OCI-LY7 (cell line): ENCODE results near the gene SOWAHA. TPM values are rescaled to one million over a fixed set of nuclear protein-coding genes. Genes with fewer than 3 reads are reported as not detected.

Experiments used
- BruUV-seq: library from RNA; stranded (reverse); fragments of 400-500 nt; replicated peaks from 2 replicates; lab custom pipeline; 2021; lab: Mats Ljungman, UMichigan
- CTCF ChIA-PET: fragments of 300-600 bp; sonication (Branson Sonifier 250); formaldehyde crosslinking; loops from one replicate; lab custom pipeline; 2022; ENCODE audit warnings: antibody characterized with exemption; ENCODE audit not compliant: unreplicated experiment; lab: Charles Lee
- POLR2A ChIA-PET: fragments of 300-600 bp; sonication (Branson Sonifier 250); formaldehyde crosslinking; loops from one replicate; lab custom pipeline; 2022; ENCODE audit warnings: antibody characterized with exemption; lab: Charles Lee
- DNase-seq: peaks from one replicate; pipeline ENCODE4 v3.0.0-alpha.2; 2015; ENCODE audit warnings: low spot score
- H2AFZ ChIP-seq: fragments of 200-600 bp; sonication (generic), shearing (Covaris generic); 2 replicates; pipeline ENCODE4 v1.6.1; 2014; ENCODE audit warnings: mild to moderate bottlenecking, antibody characterized with exemption, low read length, moderate library complexity
- H3K27ac ChIP-seq: fragments of 200-600 bp; sonication (generic); 2 replicates; pipeline ENCODE4 v1.5.1; 2014; ENCODE audit warnings: mixed run types, low read depth, mild to moderate bottlenecking, moderate library complexity, low read length, inconsistent platforms; ENCODE audit not compliant: poor library complexity, severe bottlenecking
- H3K36me3 ChIP-seq: fragments of 200-600 bp; sonication (generic); 2 replicates; pipeline ENCODE4 v1.6.1; 2014; ENCODE audit warnings: mild to moderate bottlenecking, antibody characterized with exemption, low read length, moderate library complexity, mixed read lengths; ENCODE audit not compliant: insufficient read depth
- H3K4me1 ChIP-seq: fragments of 200-600 bp; sonication (generic); 2 replicates; pipeline ENCODE4 v1.5.1; 2014; ENCODE audit warnings: mild to moderate bottlenecking, low read length; ENCODE audit not compliant: insufficient read depth, poor library complexity, severe bottlenecking
- H3K4me2 ChIP-seq: fragments of 200-600 bp; sonication (generic); 2 replicates; pipeline ENCODE4 v1.6.1; 2014; ENCODE audit warnings: mild to moderate bottlenecking, low read length
- H3K4me3 ChIP-seq: fragments of 200-600 bp; sonication (generic); 2 replicates; pipeline ENCODE4 v1.5.1; 2014; ENCODE audit warnings: mild to moderate bottlenecking, low read depth, low read length; ENCODE audit not compliant: poor library complexity, severe bottlenecking
- H3K79me2 ChIP-seq: fragments of 200-600 bp; sonication (generic); 2 replicates; pipeline ENCODE4 v1.6.1; 2016; ENCODE audit warnings: low read depth, mild to moderate bottlenecking, low read length, moderate library complexity, mixed read lengths; ENCODE audit not compliant: insufficient read depth
- H3K9me2 ChIP-seq: fragments of 200-600 bp; sonication (generic); 2 replicates; pipeline ENCODE4 v1.6.1; 2016; ENCODE audit warnings: mild to moderate bottlenecking, low read length, mixed read lengths; ENCODE audit not compliant: insufficient read depth
- H3K9me3 ChIP-seq: fragments of 200-600 bp; sonication (generic); 2 replicates; pipeline ENCODE4 v1.6.1; 2014; ENCODE audit warnings: mild to moderate bottlenecking, mixed run types, low read length, mixed read lengths
- H4K20me1 ChIP-seq: fragments of 200-600 bp; sonication (generic); 2 replicates; pipeline ENCODE4 v1.6.1; 2014; ENCODE audit warnings: mild to moderate bottlenecking, antibody characterized with exemption, low read length, moderate library complexity, mixed read lengths; ENCODE audit not compliant: insufficient read depth
- CTCF ChIP-seq: fragments of 200-600 bp; sonication (generic); conservative IDR thresholded peaks from 2 replicates; pipeline ENCODE4 v1.5.1; 2014; ENCODE audit warnings: mild to moderate bottlenecking, antibody characterized with exemption, low read length, moderate library complexity, mixed read lengths
- EZH2phosphoT487 ChIP-seq: fragments of 200-600 bp; sonication (generic); IDR thresholded peaks from 2 replicates; pipeline ENCODE4 v1.6.1; 2018; ENCODE audit warnings: low read depth, borderline replicate concordance, mild to moderate bottlenecking, mixed run types, antibody characterized with exemption, low read length, moderate library complexity, mixed read lengths
- intact Hi-C: fragments of 100-400 bp; cut with micrococcal nuclease; formaldehyde crosslinking; loops from one replicate; pipeline ENCODE4 v1.10.0; 2022; ENCODE audit not compliant: unreplicated experiment
- total RNA-seq, 2 experiments: library from RNA; depleted of rRNA in 1 of 2; stranded (reverse); fragments of >200 nt in 1 of 2; shearing (Covaris generic) in 1 of 2; gene quantifications; 2 replicates each; pipeline ENCODE4 v1.2.3, GENCODE V29; 2014 to 2022

SOWAHA gene
- total RNA-seq, 2 experiments from 2014 or later: not detected

GRCh38 chr5:132836852-132837251 lies 23.8 kb downstream of the SOWAHA start:
- no peak overlapping the region for H2AFZ ChIP-seq
- H3K4me1 ChIP-seq: no peaks in the 10 kb centered on the region
- H3K4me3 ChIP-seq: no peak overlapping the region
- CTCF ChIA-PET: no interaction called here
- H3K9me3 ChIP-seq: no peaks in the 10 kb centered on the region
- no peaks in the 10 kb centered on the region for H3K9me2 ChIP-seq
- H4K20me1 ChIP-seq: no peaks in the 10 kb centered on the region
- H3K36me3 ChIP-seq: no peaks in the 10 kb centered on the region
- no peak overlapping the region for H3K27ac ChIP-seq
- no peak for DNase-seq
- H3K79me2 ChIP-seq: no peaks in the 10 kb centered on the region
- intact Hi-C loops: loop anchor here (10.0 kb wide), 1 partner anchor 458 kb away; no protein-coding TSS in a partner anchor
- H3K4me2 ChIP-seq: no peak overlapping the region
- POLR2A ChIA-PET: no interaction called here
- no TSS peak for BruUV-seq
- TF ChIP-seq CTCF (no peak), EZH2phosphoT487 (no peak)

- intact Hi-C loops: loop anchor here (10.0 kb wide), 1 partner anchor 457 kb away; no protein-coding TSS in a partner anchor
- H3K9me3 ChIP-seq: no peaks in the 10 kb centered on the region
- no peak overlapping the region for H3K27ac ChIP-seq
- DNase-seq: no peak
- CTCF ChIA-PET: no interaction called here
- no peak overlapping the region for H2AFZ ChIP-seq
- H4K20me1 ChIP-seq: no peaks in the 10 kb centered on the region
- H3K4me3 ChIP-seq: no peak overlapping the region
- H3K4me2 ChIP-seq: no peak overlapping the region
- H3K9me2 ChIP-seq: no peaks in the 10 kb centered on the region
- H3K4me1 ChIP-seq: no peaks in the 10 kb centered on the region
- BruUV-seq: no TSS peak
- POLR2A ChIA-PET: interaction anchor here (0.6 kb wide), 1 partner anchor 23 kb away, joined by 3 read pairs; no protein-coding TSS in a partner anchor
- H3K36me3 ChIP-seq: no peaks in the 10 kb centered on the region
- H3K79me2 ChIP-seq: no peaks in the 10 kb centered on the region
- TF ChIP-seq CTCF (no peak), EZH2phosphoT487 (no peak)
These were observed 24.8 kb downstream of the SOWAHA start for GRCh38 chr5:132837868-132838267.

- intact Hi-C loops: loop anchor here (10.0 kb wide), 1 partner anchor 456 kb away; no protein-coding TSS in a partner anchor
- Histone ChIP-seq H2AFZ (no peak overlapping the region), H3K9me2 (no peaks in the 10 kb centered on the region), H3K4me2 (no peak overlapping the region), H3K4me1 (no peaks in the 10 kb centered on the region), H4K20me1 (no peaks in the 10 kb centered on the region), H3K79me2 (no peaks in the 10 kb centered on the region), H3K36me3 (no peaks in the 10 kb centered on the region), H3K9me3 (no peaks in the 10 kb centered on the region), H3K4me3 (no peak overlapping the region), H3K27ac (no peak overlapping the region)
- no peak for DNase-seq
- ChIA-PET CTCF (no interaction called here), POLR2A (interaction anchor here (0.7 kb wide), 1 partner anchor 45 kb away, joined by 3 read pairs; no protein-coding TSS in a partner anchor)
- no TSS peak for BruUV-seq
- TF ChIP-seq CTCF (no peak), EZH2phosphoT487 (no peak)
These were observed 25.6 kb downstream of the SOWAHA start for GRCh38 chr5:132838516-132839282.
